ENCODE data around the gene EVX2. TPM values are rescaled to one million over a fixed set of nuclear protein-coding genes. Genes with fewer than 3 reads are reported as not detected.

The EVX2 gene
- total and polyA plus RNA-seq, 10 donors: not detected

GRCh38 chr2:176109192-176109901 lies 25.6 kb upstream of the EVX2 start:
- Histone ChIP-seq H3K27me3 (replicated peaks in 1 of 7) (peaks cover 23 to 100% (median 97%) of the 10 kb centered on the region in 7 donors), H3K27ac (no peak overlapping the region), H3K36me3 (no peaks in the 10 kb centered on the region), H3K4me3 (peak overlapping the region in 1 of 8 donors; percentile 62), H3K9me3 (peaks cover 0 to 5% (median 0%) of the 10 kb centered on the region in 8 donors), H3K4me1 (peaks cover 10 to 55% (median 35%) of the 10 kb centered on the region in 6 donors)
- peak; percentile 53 for DNase-seq
- intact Hi-C loops (cut with DNase I; ENCODE audit: low total_unique reads): no loop called here
- 9 to 17% (median 11%) methylated on average over 25 to 26 of the region's 26 CpGs for WGBS, 5 donors
- TF ChIP-seq POLR2A (IDR thresholded peaks at IDR 0.05): no peak
- no peak for TF ChIP-seq POLR2AphosphoS5 (IDR thresholded peaks at IDR 0.05)
- no peak for TF ChIP-seq CTCF (IDR thresholded peaks at IDR 0.05 in 8 of 11, conservative IDR thresholded peaks at IDR 0.05 in 3 of 11)

- intact Hi-C loops (cut with DNase I; ENCODE audit: low total_unique reads): no loop called here
- TF ChIP-seq CTCF (IDR thresholded peaks at IDR 0.05 in 8 of 11, conservative IDR thresholded peaks at IDR 0.05 in 3 of 11) (no peak), POLR2AphosphoS5 (IDR thresholded peaks at IDR 0.05) (no peak), POLR2A (IDR thresholded peaks at IDR 0.05) (no peak)
- Histone ChIP-seq H3K4me1 (peaks cover 10 to 63% (median 41%) of the 10 kb centered on the region in 6 donors), H3K36me3 (no peaks in the 10 kb centered on the region), H3K27me3 (replicated peaks in 1 of 7) (peaks cover 30 to 100% (median 99%) of the 10 kb centered on the region in 7 donors), H3K4me3 (peak overlapping the region in 1 of 8 donors; percentile 62), H3K9me3 (peaks cover 0 to 5% (median 0%) of the 10 kb centered on the region in 8 donors), H3K27ac (no peak overlapping the region)
- WGBS, 5 donors: 2 to 16% (median 7%) methylated on average over 22 to 59 of the region's 59 CpGs
- DNase-seq: no peak
These were observed 24.0 kb upstream of the EVX2 start for GRCh38 chr2:176107731-176108181.

- WGBS, 5 donors: 3 to 8% (median 7%) methylated on average over 42 to 84 of the region's 85 CpGs
- H3K4me1 ChIP-seq: peaks cover 10 to 63% (median 40%) of the 10 kb centered on the region in 6 donors
- H3K27me3 ChIP-seq (replicated peaks in 1 of 7): peaks cover 29 to 100% (median 99%) of the 10 kb centered on the region in 7 donors
- H3K36me3 ChIP-seq: no peaks in the 10 kb centered on the region
- H3K4me3 ChIP-seq: peak within 1 kb of the TSS in 7 of 8 donors; percentile 2 to 62 (median 25)
- DNase-seq: no peak
- intact Hi-C loops (cut with DNase I; ENCODE audit: low total_unique reads): no loop called here
- H3K9me3 ChIP-seq: peaks cover 0 to 5% (median 0%) of the 10 kb centered on the region in 8 donors
- TF ChIP-seq POLR2AphosphoS5 (IDR thresholded peaks at IDR 0.05) (no peak), POLR2A (IDR thresholded peaks at IDR 0.05) (no peak), CTCF (IDR thresholded peaks at IDR 0.05 in 8 of 11, conservative IDR thresholded peaks at IDR 0.05 in 3 of 11) (no peak)
- no peak within 1 kb of the TSS for H3K27ac ChIP-seq
These were observed 23.1 kb upstream of the EVX2 start, which contains the start of gene HOXD11 for GRCh38 chr2:176106581-176107539. TSS of gene HOXD11 (plus strand) at chr2:176107280. CDS start at chr2:176107356, 76 bp downstream.
